H9 (cell line): ENCODE results near the gene ADARB2. TPM values are rescaled to one million over a fixed set of nuclear protein-coding genes. Genes with fewer than 3 reads are reported as not detected.

Experiments
- DNase-seq: peaks from one replicate; pipeline ENCODE4 v3.0.0-alpha.2; 2017
- H2AFZ ChIP-seq: one replicate; pipeline ENCODE4 v1.6.1; 2013; ENCODE audit warnings: mild to moderate bottlenecking, low read length, control low read depth, moderate library complexity
- H2AK5ac ChIP-seq: 2 replicates; pipeline ENCODE4 v1.6.1; 2013; ENCODE audit warnings: low read length, control low read depth, mixed read lengths; ENCODE audit not compliant: insufficient read length
- H2BK120ac ChIP-seq: one replicate; pipeline ENCODE4 v1.6.1; 2013; ENCODE audit warnings: low read depth, mild to moderate bottlenecking, low read length, control low read depth, inconsistent platforms; ENCODE audit not compliant: poor library complexity, severe bottlenecking
- H2BK12ac ChIP-seq: 2 replicates; pipeline ENCODE4 v1.6.1; 2013; ENCODE audit warnings: low read length, control low read depth, mixed read lengths, low read depth; ENCODE audit not compliant: insufficient read length
- H2BK15ac ChIP-seq: 2 replicates; pipeline ENCODE4 v1.6.1; 2013; ENCODE audit warnings: low read depth, low read length, control low read depth
- H2BK20ac ChIP-seq: one replicate; pipeline ENCODE4 v1.6.1; 2013; ENCODE audit warnings: low read depth, mild to moderate bottlenecking, low read length, control low read depth, inconsistent platforms; ENCODE audit not compliant: poor library complexity, severe bottlenecking
- H2BK5ac ChIP-seq: 2 replicates; pipeline ENCODE4 v1.6.1; 2013; ENCODE audit warnings: low read length, control low read depth, mixed read lengths; ENCODE audit not compliant: insufficient read length
- H3K14ac ChIP-seq: 2 replicates; pipeline ENCODE4 v1.6.1; 2013; ENCODE audit warnings: low read length, control low read depth; ENCODE audit not compliant: insufficient read depth
- H3K18ac ChIP-seq: 2 replicates; pipeline ENCODE4 v1.6.1; 2013; ENCODE audit warnings: low read depth, mild to moderate bottlenecking, mixed read lengths, low read length, control low read depth; ENCODE audit not compliant: insufficient read length
- H3K23ac ChIP-seq: 2 replicates; pipeline ENCODE4 v1.6.1; 2013; ENCODE audit warnings: low read length, control low read depth, mixed read lengths, low read depth; ENCODE audit not compliant: insufficient read length
- H3K23me2 ChIP-seq: 2 replicates; pipeline ENCODE4 v1.6.1; 2013; ENCODE audit warnings: low read depth, mild to moderate bottlenecking, mixed read lengths, low read length, control low read depth; ENCODE audit not compliant: insufficient read length, poor library complexity, severe bottlenecking
- H3K27ac ChIP-seq: 2 replicates; pipeline ENCODE4 v1.5.1; 2013; ENCODE audit warnings: low read length, control low read depth, mixed read lengths, low read depth; ENCODE audit not compliant: insufficient read length
- H3K27me3 ChIP-seq: 2 replicates; pipeline ENCODE4 v1.6.1; 2013; ENCODE audit warnings: low read length, control low read depth, inconsistent platforms; ENCODE audit not compliant: insufficient read depth
- H3K4ac ChIP-seq: 2 replicates; pipeline ENCODE4 v1.6.1; 2013; ENCODE audit warnings: low read depth, mild to moderate bottlenecking, control low read depth, inconsistent platforms, low read length, moderate library complexity
- H3K4me1 ChIP-seq: 2 replicates; pipeline ENCODE4 v1.6.1; 2013; ENCODE audit warnings: low read length, control low read depth, inconsistent platforms; ENCODE audit not compliant: insufficient read depth
- H3K4me2 ChIP-seq: 2 replicates; pipeline ENCODE4 v1.6.1; 2013; ENCODE audit warnings: low read length, control low read depth, mixed read lengths; ENCODE audit not compliant: insufficient read length, insufficient read depth
- H3K56ac ChIP-seq: 2 replicates; pipeline ENCODE4 v1.6.1; 2013; ENCODE audit warnings: low read depth, mild to moderate bottlenecking, mixed read lengths, low read length, control low read depth; ENCODE audit not compliant: insufficient read length
- H3K79me1 ChIP-seq: 2 replicates; pipeline ENCODE4 v1.6.1; 2013; ENCODE audit warnings: low read depth, mild to moderate bottlenecking, moderate library complexity, low read length, control low read depth, inconsistent platforms; ENCODE audit not compliant: insufficient read depth, poor library complexity, severe bottlenecking
- H3K79me2 ChIP-seq: 2 replicates; pipeline ENCODE4 v1.6.1; 2013; ENCODE audit warnings: low read length, control low read depth, inconsistent platforms; ENCODE audit not compliant: insufficient read depth
- H3K9ac ChIP-seq: 2 replicates; pipeline ENCODE4 v1.6.1; 2013; ENCODE audit warnings: low read length, control low read depth, mixed read lengths; ENCODE audit not compliant: insufficient read length; ENCODE audit errors: extremely low read depth
- H3K9me3 ChIP-seq: one replicate; pipeline ENCODE4 v1.6.1; 2013; ENCODE audit warnings: low read depth, low read length, inconsistent platforms; ENCODE audit not compliant: control insufficient read depth
- H3T11ph ChIP-seq: one replicate; pipeline ENCODE4 v1.6.1; 2013; ENCODE audit warnings: mild to moderate bottlenecking, low read length, control low read depth, inconsistent platforms
- H4K20me1 ChIP-seq: one replicate; pipeline ENCODE4 v1.6.1; 2013; ENCODE audit not compliant: control insufficient read depth, insufficient read length, insufficient read depth
- H4K5ac ChIP-seq: 2 replicates; pipeline ENCODE4 v1.6.1; 2013; ENCODE audit warnings: low read depth, mild to moderate bottlenecking, mixed read lengths, low read length, control low read depth; ENCODE audit not compliant: insufficient read length
- H4K8ac ChIP-seq: replicated peaks from 2 replicates; pipeline ENCODE4 v1.6.1; 2013; ENCODE audit warnings: low read length, control low read depth, mixed read lengths, low read depth; ENCODE audit not compliant: insufficient read length
- H4K91ac ChIP-seq: 2 replicates; pipeline ENCODE4 v1.6.1; 2013; ENCODE audit warnings: low read depth, mild to moderate bottlenecking, moderate library complexity, mixed read lengths, low read length, control low read depth; ENCODE audit not compliant: insufficient read length
- H3K27ac Mint-ChIP-seq, 3 experiments: 2 replicates in 2 of 3; 3 replicates in 1 of 3; pipeline ENCODE4 v1.8.0; 2020 to 2021; ENCODE audit warnings: mixed read lengths in 3 of 3, mild to moderate bottlenecking in 1 of 3, moderate library complexity in 1 of 3
- H3K27me3 Mint-ChIP-seq: 2 replicates; pipeline ENCODE4 v1.8.0; 2021; ENCODE audit warnings: low read depth, mild to moderate bottlenecking, moderate library complexity, mixed read lengths
- H3K36me3 Mint-ChIP-seq, 3 experiments: 2 replicates in 2 of 3; 3 replicates in 1 of 3; pipeline ENCODE4 v1.8.0; 2020 to 2021; ENCODE audit warnings: low read depth in 3 of 3, mixed read lengths in 3 of 3; ENCODE audit not compliant: insufficient read depth in 1 of 3
- H3K4me1 Mint-ChIP-seq, 2 experiments: 2 replicates each; pipeline ENCODE4 v1.8.0; 2020; ENCODE audit warnings: mixed read lengths in 2 of 2
- H3K4me3 Mint-ChIP-seq, 2 experiments: 2 replicates in 1 of 2; 3 replicates in 1 of 2; pipeline ENCODE4 v1.8.0; 2020 to 2021; ENCODE audit warnings: mild to moderate bottlenecking in 2 of 2, mixed read lengths in 2 of 2, moderate library complexity in 1 of 2
- H3K9me3 Mint-ChIP-seq, 2 experiments: 2 replicates in 1 of 2; 3 replicates in 1 of 2; pipeline ENCODE4 v1.8.0; 2020; ENCODE audit warnings: mild to moderate bottlenecking in 2 of 2, mixed read lengths in 2 of 2, moderate library complexity in 1 of 2
- CTCF ChIP-seq: fragments of 200-600 bp; sonication (generic); conservative IDR thresholded peaks from 3 replicates; pipeline ENCODE4 v1.8.0; 2021; ENCODE audit warnings: antibody characterized with exemption, mild to moderate bottlenecking
- WGBS: extraction: QIAGEN DNeasy Blood & Tissue Kit; methylation state at CpG from one replicate; pipeline ENCODE4 v1.1.7; 2013; ENCODE audit warnings: missing lambda C conversion rate, low lambda C conversion rate, mixed read lengths; ENCODE audit not compliant: insufficient read length; ENCODE audit errors: extremely low coverage; 5-methylcytosine and 5-hydroxymethylcytosine counted together
- total RNA-seq: library from RNA; stranded (reverse); gene quantifications from 2 replicates; pipeline ENCODE4 v1.2.1, GENCODE V29; 2021

Gene ADARB2
- total RNA-seq, 1 experiment from 2014 or later, result 0.87 TPM

DNA sequence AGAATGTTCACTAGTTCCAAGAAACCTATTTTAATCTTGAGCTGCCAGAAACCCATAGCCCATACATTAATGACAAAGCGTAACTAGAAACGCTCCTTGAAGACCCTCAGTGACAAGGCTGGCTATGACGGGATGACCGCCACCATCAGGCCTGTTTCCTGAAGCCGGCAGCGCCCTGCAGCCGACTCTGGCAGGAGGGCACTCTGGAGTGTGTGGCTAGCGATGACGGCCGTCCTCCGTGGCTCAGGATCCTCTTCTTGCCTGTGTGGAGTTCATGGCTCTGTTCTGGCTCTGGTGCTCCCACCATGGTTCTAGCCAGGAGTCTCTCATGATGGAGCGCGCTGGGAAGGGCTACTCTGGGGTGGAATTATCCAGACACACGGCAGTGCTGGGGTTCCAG, 224.1 kb downstream of the ADARB2 start:
- H3K4me3 Mint-ChIP-seq, result no peak overlapping the region
- Histone ChIP-seq H4K5ac (no peak overlapping the region), H3K27ac (no peak overlapping the region), H3K27me3 (no peaks in the 10 kb centered on the region), H3K14ac (0 out of 2 replicates have a peak overlapping the region, but pooled peaks have one; percentile 7), H3K4me2 (no peak overlapping the region), H3K79me2 (no peaks in the 10 kb centered on the region), H3K4ac (no peak overlapping the region), H4K20me1 (no peaks in the 10 kb centered on the region), H2AFZ (no peak overlapping the region), H4K91ac (no peak overlapping the region), H3K9me3 (no peaks in the 10 kb centered on the region), H2BK5ac (no peak overlapping the region), H3K18ac (no peak overlapping the region), H3K79me1 (no peaks in the 10 kb centered on the region), H2BK15ac (no peak overlapping the region), H2AK5ac (no peak overlapping the region), H3T11ph (no peak overlapping the region), H3K23me2 (no peaks in the 10 kb centered on the region), H2BK12ac (no peak overlapping the region), H3K9ac (no peak overlapping the region), H2BK120ac (no peak overlapping the region), H3K23ac (no peak overlapping the region), H3K4me1 (no peaks in the 10 kb centered on the region), H2BK20ac (no peak overlapping the region), H4K8ac (no peak overlapping the region), H3K56ac (no peak overlapping the region)
- DNase-seq, result no peak
- peaks cover 2 to 9% of the 10 kb centered on the region in 2 experiments; a peak in 2 of 4 replicates for H3K4me1 Mint-ChIP-seq
- H3K27ac Mint-ChIP-seq, result no peak overlapping the region
- H3K27me3 Mint-ChIP-seq, result peaks cover 1% of the 10 kb centered on the region
- no CpG with 5 or more reads among the region's 14 CpGs for WGBS
- H3K9me3 Mint-ChIP-seq, result no peaks in the 10 kb centered on the region
- TF ChIP-seq CTCF, result no peak
- no peaks in the 10 kb centered on the region; a peak in 1 of 7 replicates for H3K36me3 Mint-ChIP-seq
